Prostate gland (tissue), 2 donors: ENCODE measurements around the gene NT5C3B.
"Not testable (repeated sequence)": the region's sequence is repeated elsewhere in the genome, so short reads cannot be mapped to it uniquely, and the experiment has no call there.

Experiments
- CTCF ChIP-seq, 4 experiments: fragments of 200-600 bp in 2 of 4; fragments of 450-650 bp in 2 of 4; sonication (generic) in 2 of 4; IDR thresholded peaks; 1 replicate in 3 of 4; 2 replicates in 1 of 4; pipeline ENCODE4 v1.5.1; 2016 to 2019; ENCODE audit warnings: antibody characterized with exemption in 4 of 4, mild to moderate bottlenecking in 2 of 4, moderate library complexity in 2 of 4
- POLR2A ChIP-seq: fragments of 450-650 bp; IDR thresholded peaks from one replicate; pipeline ENCODE4 v1.6.1; 2016; ENCODE audit warnings: antibody characterized with exemption, mild to moderate bottlenecking

DNA sequence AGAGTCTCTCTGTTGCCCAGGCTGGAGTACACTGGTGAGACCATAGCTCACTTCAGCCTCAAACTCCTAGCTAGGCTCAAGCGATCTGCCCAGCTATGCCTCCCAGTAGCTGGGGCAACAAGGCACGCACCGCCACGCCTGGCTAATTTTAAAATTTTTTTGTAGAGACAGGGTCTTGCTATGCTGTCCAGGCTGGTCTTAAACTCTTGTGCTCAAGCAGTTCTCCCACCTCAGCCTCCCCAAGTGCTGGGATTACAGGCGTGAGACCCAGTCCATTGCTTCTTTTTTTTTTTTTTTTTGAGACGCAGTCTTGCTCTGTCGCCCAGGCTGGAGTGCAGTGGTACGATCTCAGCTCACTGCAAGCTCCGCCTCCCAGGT is 38.2 kb upstream of the NT5C3B start:
- not testable (repeated sequence) for TF ChIP-seq CTCF (IDR thresholded peaks at IDR 0.05); POLR2A
